GM23338 (cell line): Measurements from ENCODE around the gene REPIN1. TPM values are rescaled to one million over a fixed set of nuclear protein-coding genes. Genes with fewer than 3 reads are reported as not detected.

ENCODE experiments used
- ATAC-seq: fragments of 200-7000 bp; cut with Tn5 transposase; 3 replicates; pipeline ENCODE4 v1.9.1; 2020
- DNase-seq: peaks from one replicate; pipeline ENCODE4 v3.0.0-alpha.2; 2015; ENCODE audit warnings: low spot score
- H2AFZ ChIP-seq: fragments of 200-600 bp; sonication (generic); 2 replicates; pipeline ENCODE4 v1.8.0; 2016; ENCODE audit warnings: antibody characterized with exemption, mild to moderate bottlenecking, moderate library complexity
- H3F3A ChIP-seq: fragments of 200-600 bp; sonication (generic); replicated peaks from 2 replicates; pipeline ENCODE4 v1.8.0; 2017; ENCODE audit warnings: antibody characterized with exemption, mixed run types, low read depth
- H3K27ac ChIP-seq: fragments of 200-600 bp; sonication (generic); 2 replicates; pipeline ENCODE4 v1.6.1; 2016; ENCODE audit warnings: low read depth
- H3K27me3 ChIP-seq: fragments of 200-600 bp; sonication (generic); 2 replicates; pipeline ENCODE4 v1.8.0; 2016; ENCODE audit warnings: mild to moderate bottlenecking, mixed run types, moderate library complexity; ENCODE audit not compliant: insufficient read depth
- H3K36me3 ChIP-seq: fragments of 200-600 bp; sonication (generic); 2 replicates; pipeline ENCODE4 v1.8.0; 2016; ENCODE audit warnings: mild to moderate bottlenecking; ENCODE audit not compliant: insufficient read depth
- H3K4me1 ChIP-seq: fragments of 200-600 bp; sonication (generic); 2 replicates; pipeline ENCODE4 v1.8.0; 2016; ENCODE audit warnings: mild to moderate bottlenecking, moderate library complexity; ENCODE audit not compliant: insufficient read depth
- H3K4me2 ChIP-seq: fragments of 200-600 bp; sonication (generic); 2 replicates; pipeline ENCODE4 v1.7.1; 2017; ENCODE audit warnings: mixed run types
- H3K4me3 ChIP-seq: fragments of 200-600 bp; sonication (generic); 2 replicates; pipeline ENCODE4 v1.6.1; 2016; ENCODE audit warnings: mixed run types
- H3K79me2 ChIP-seq: fragments of 200-600 bp; sonication (generic); replicated peaks from 2 replicates; pipeline ENCODE4 v1.8.0; 2017; ENCODE audit warnings: mild to moderate bottlenecking; ENCODE audit not compliant: insufficient read depth
- H3K9me2 ChIP-seq: fragments of 200-600 bp; sonication (generic); 2 replicates; pipeline ENCODE4 v1.8.0; 2017; ENCODE audit not compliant: insufficient read depth
- H4K20me1 ChIP-seq: fragments of 200-600 bp; sonication (generic); replicated peaks from 2 replicates; pipeline ENCODE4 v1.8.0; 2017; ENCODE audit warnings: mild to moderate bottlenecking; ENCODE audit not compliant: insufficient read depth
- H3K27ac Mint-ChIP-seq: 2 replicates; pipeline ENCODE4 v1.8.0; 2020; ENCODE audit warnings: inconsistent platforms, mild to moderate bottlenecking, moderate library complexity, mixed read lengths
- H3K27me3 Mint-ChIP-seq: 3 replicates; pipeline ENCODE4 v1.8.0; 2022; ENCODE audit warnings: low read depth, mild to moderate bottlenecking, moderate library complexity, mixed read lengths, inconsistent platforms; ENCODE audit not compliant: insufficient read depth, poor library complexity
- H3K36me3 Mint-ChIP-seq: 3 replicates; pipeline ENCODE4 v1.8.0; 2021; ENCODE audit warnings: low read depth, mild to moderate bottlenecking, inconsistent platforms, moderate library complexity, mixed read lengths
- H3K4me1 Mint-ChIP-seq: 3 replicates; pipeline ENCODE4 v1.8.0; 2020; ENCODE audit warnings: mild to moderate bottlenecking, inconsistent platforms, mixed read lengths
- H3K4me3 Mint-ChIP-seq: 3 replicates; pipeline ENCODE4 v1.8.0; 2021; ENCODE audit warnings: moderate library complexity, mild to moderate bottlenecking, inconsistent platforms, mixed read lengths
- H3K9me3 Mint-ChIP-seq: 3 replicates; pipeline ENCODE4 v1.8.0; 2020; ENCODE audit warnings: moderate library complexity, mild to moderate bottlenecking, inconsistent platforms, mixed read lengths
- CREB1 ChIP-seq: fragments of 250-450 bp; sonication (Bioruptor Pico); IDR thresholded peaks from 2 replicates; pipeline ENCODE4 v1.5.0; 2020; ENCODE audit warnings: low read depth, mild to moderate bottlenecking, moderate library complexity
- EZH2 ChIP-seq: fragments of 200-600 bp; sonication (generic); IDR thresholded peaks from one replicate; pipeline ENCODE4 v1.8.0; 2017; ENCODE audit warnings: antibody characterized with exemption, mild to moderate bottlenecking, low read depth; ENCODE audit not compliant: unreplicated experiment
- EZH2phosphoT487 ChIP-seq: fragments of 200-600 bp; sonication (generic); IDR thresholded peaks from one replicate; pipeline ENCODE4 v1.8.1; 2018; ENCODE audit warnings: antibody characterized with exemption; ENCODE audit not compliant: unreplicated experiment
- JUNB ChIP-seq: IDR thresholded peaks from one replicate; pipeline ENCODE4 v1.6.1; 2016; ENCODE audit warnings: antibody characterized with exemption; ENCODE audit not compliant: unreplicated experiment
- NANOG ChIP-seq: IDR thresholded peaks from 2 replicates; pipeline ENCODE4 v1.6.1; 2016; ENCODE audit warnings: antibody characterized with exemption, borderline replicate concordance
- POLR2AphosphoS5 ChIP-seq: IDR thresholded peaks from 2 replicates; pipeline ENCODE4 v1.6.1; 2016; ENCODE audit warnings: antibody characterized with exemption, low read depth
- STAT1 ChIP-seq: IDR thresholded peaks from one replicate; pipeline ENCODE4 v1.6.1; 2016; ENCODE audit warnings: antibody characterized with exemption; ENCODE audit not compliant: unreplicated experiment
- ZNF114 ChIP-seq: fragments of 250-450 bp; sonication (Bioruptor Pico); IDR thresholded peaks from 2 replicates; pipeline ENCODE4 v1.5.0; 2020; ENCODE audit warnings: mild to moderate bottlenecking, moderate library complexity
- polyA plus RNA-seq: library from polyadenylated mRNA; unstranded; fragments of >200 nt; fragmentation: Nextera tagmentation; extraction: Ambion mirVana; gene quantifications from 2 replicates; pipeline ENCODE4 v1.2.1, GENCODE V29; 2016
- total RNA-seq: library from RNA; depleted of rRNA; stranded (reverse); fragments of >200 nt; shearing (Covaris generic); gene quantifications from 2 replicates; pipeline ENCODE4 v1.2.3, GENCODE V29; 2014
- TF ChIP-seq, protein P1 (sequence below): IDR thresholded peaks from 2 replicates; pipeline ENCODE4 v1.6.1; 2016; ENCODE audit warnings: antibody characterized with exemption
- TF ChIP-seq, protein P2 (sequence below), 2 experiments: fragments of 200-600 bp in 1 of 2; sonication (generic) in 1 of 2; conservative IDR thresholded peaks; 2 replicates each; pipeline versions ENCODE4 v1.5.1 to v1.6.1; 2016 to 2017; ENCODE audit warnings: antibody characterized with exemption in 2 of 2, low read depth in 2 of 2, mild to moderate bottlenecking in 2 of 2, moderate library complexity in 1 of 2
- TF ChIP-seq, protein P3 (sequence below): fragments of 250-450 bp; sonication (Bioruptor Pico); IDR thresholded peaks from 2 replicates; pipeline ENCODE4 v1.5.0; 2020; ENCODE audit warnings: mild to moderate bottlenecking, moderate library complexity

The REPIN1 gene
- total and polyA plus RNA-seq, 2 experiments from 2014 or later: 29.8 to 156 TPM

DNA sequence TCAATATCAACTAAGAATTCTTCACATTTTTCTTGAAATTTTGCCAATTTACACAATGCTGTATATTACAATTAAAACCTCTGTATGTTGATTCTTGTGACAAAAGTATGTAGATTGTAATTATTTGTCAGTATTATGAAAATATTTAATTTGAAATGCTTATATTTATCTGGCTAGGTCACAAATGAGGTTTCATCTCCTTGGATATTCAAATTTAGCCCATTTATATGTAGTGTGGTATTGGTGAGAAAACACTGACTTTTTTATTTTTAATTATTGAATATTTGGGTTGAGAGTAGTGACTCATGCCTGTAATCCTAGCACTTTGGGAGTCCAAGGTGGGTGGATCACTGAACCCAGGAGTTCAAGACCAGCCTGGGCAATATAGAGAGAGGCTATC lies 24.3 kb upstream of the REPIN1 start:
- Mint-ChIP-seq H3K4me3 (no peak overlapping the region), H3K27me3 (peaks cover 27% of the 10 kb centered on the region), H3K36me3 (peaks cover 23% of the 10 kb centered on the region), H3K4me1 (peaks cover 27% of the 10 kb centered on the region), H3K27ac (no peak overlapping the region), H3K9me3 (peaks cover 25% of the 10 kb centered on the region)
- ATAC-seq (no peak), DNase-seq (no peak)
- peaks cover 1% of the 10 kb centered on the region; the same call in 1 of the 2 replicates for H3K36me3 ChIP-seq
- peaks cover 27% of the 10 kb centered on the region for H3K4me1 ChIP-seq
- peaks cover 28% of the 10 kb centered on the region for H3K27me3 ChIP-seq
- H3K27ac ChIP-seq: no peak overlapping the region
- H3K9me2 ChIP-seq: no peaks in the 10 kb centered on the region
- H3K79me2 ChIP-seq: peaks cover 22% of the 10 kb centered on the region
- no peak overlapping the region for H2AFZ ChIP-seq
- no peaks in the 10 kb centered on the region; the same call in 1 of the 2 replicates for H4K20me1 ChIP-seq
- H3F3A ChIP-seq: 0 out of 2 replicates have a peak, but pooled peaks cover 7% of the 10 kb centered on the region
- no peak overlapping the region for H3K4me2 ChIP-seq
- H3K4me3 ChIP-seq: no peak overlapping the region
- no peak for TF ChIP-seq ZNF114 (CRISPR knock-in tag)
- TF ChIP-seq, protein P1, sequence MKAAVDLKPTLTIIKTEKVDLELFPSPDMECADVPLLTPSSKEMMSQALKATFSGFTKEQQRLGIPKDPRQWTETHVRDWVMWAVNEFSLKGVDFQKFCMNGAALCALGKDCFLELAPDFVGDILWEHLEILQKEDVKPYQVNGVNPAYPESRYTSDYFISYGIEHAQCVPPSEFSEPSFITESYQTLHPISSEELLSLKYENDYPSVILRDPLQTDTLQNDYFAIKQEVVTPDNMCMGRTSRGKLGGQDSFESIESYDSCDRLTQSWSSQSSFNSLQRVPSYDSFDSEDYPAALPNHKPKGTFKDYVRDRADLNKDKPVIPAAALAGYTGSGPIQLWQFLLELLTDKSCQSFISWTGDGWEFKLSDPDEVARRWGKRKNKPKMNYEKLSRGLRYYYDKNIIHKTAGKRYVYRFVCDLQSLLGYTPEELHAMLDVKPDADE: no peak
- TF ChIP-seq JUNB: no peak
- no peak for TF ChIP-seq POLR2AphosphoS5
- TF ChIP-seq EZH2: no peak
- TF ChIP-seq, protein P2, sequence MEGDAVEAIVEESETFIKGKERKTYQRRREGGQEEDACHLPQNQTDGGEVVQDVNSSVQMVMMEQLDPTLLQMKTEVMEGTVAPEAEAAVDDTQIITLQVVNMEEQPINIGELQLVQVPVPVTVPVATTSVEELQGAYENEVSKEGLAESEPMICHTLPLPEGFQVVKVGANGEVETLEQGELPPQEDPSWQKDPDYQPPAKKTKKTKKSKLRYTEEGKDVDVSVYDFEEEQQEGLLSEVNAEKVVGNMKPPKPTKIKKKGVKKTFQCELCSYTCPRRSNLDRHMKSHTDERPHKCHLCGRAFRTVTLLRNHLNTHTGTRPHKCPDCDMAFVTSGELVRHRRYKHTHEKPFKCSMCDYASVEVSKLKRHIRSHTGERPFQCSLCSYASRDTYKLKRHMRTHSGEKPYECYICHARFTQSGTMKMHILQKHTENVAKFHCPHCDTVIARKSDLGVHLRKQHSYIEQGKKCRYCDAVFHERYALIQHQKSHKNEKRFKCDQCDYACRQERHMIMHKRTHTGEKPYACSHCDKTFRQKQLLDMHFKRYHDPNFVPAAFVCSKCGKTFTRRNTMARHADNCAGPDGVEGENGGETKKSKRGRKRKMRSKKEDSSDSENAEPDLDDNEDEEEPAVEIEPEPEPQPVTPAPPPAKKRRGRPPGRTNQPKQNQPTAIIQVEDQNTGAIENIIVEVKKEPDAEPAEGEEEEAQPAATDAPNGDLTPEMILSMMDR (conservative IDR thresholded peaks at IDR 0.05; ENCODE audit: low read depth in 2 of 2): no peak
- TF ChIP-seq EZH2phosphoT487: no peak
- no peak for TF ChIP-seq CREB1 (CRISPR knock-in tag)
- TF ChIP-seq NANOG: no peak
- no peak for TF ChIP-seq STAT1
- TF ChIP-seq, protein P3, sequence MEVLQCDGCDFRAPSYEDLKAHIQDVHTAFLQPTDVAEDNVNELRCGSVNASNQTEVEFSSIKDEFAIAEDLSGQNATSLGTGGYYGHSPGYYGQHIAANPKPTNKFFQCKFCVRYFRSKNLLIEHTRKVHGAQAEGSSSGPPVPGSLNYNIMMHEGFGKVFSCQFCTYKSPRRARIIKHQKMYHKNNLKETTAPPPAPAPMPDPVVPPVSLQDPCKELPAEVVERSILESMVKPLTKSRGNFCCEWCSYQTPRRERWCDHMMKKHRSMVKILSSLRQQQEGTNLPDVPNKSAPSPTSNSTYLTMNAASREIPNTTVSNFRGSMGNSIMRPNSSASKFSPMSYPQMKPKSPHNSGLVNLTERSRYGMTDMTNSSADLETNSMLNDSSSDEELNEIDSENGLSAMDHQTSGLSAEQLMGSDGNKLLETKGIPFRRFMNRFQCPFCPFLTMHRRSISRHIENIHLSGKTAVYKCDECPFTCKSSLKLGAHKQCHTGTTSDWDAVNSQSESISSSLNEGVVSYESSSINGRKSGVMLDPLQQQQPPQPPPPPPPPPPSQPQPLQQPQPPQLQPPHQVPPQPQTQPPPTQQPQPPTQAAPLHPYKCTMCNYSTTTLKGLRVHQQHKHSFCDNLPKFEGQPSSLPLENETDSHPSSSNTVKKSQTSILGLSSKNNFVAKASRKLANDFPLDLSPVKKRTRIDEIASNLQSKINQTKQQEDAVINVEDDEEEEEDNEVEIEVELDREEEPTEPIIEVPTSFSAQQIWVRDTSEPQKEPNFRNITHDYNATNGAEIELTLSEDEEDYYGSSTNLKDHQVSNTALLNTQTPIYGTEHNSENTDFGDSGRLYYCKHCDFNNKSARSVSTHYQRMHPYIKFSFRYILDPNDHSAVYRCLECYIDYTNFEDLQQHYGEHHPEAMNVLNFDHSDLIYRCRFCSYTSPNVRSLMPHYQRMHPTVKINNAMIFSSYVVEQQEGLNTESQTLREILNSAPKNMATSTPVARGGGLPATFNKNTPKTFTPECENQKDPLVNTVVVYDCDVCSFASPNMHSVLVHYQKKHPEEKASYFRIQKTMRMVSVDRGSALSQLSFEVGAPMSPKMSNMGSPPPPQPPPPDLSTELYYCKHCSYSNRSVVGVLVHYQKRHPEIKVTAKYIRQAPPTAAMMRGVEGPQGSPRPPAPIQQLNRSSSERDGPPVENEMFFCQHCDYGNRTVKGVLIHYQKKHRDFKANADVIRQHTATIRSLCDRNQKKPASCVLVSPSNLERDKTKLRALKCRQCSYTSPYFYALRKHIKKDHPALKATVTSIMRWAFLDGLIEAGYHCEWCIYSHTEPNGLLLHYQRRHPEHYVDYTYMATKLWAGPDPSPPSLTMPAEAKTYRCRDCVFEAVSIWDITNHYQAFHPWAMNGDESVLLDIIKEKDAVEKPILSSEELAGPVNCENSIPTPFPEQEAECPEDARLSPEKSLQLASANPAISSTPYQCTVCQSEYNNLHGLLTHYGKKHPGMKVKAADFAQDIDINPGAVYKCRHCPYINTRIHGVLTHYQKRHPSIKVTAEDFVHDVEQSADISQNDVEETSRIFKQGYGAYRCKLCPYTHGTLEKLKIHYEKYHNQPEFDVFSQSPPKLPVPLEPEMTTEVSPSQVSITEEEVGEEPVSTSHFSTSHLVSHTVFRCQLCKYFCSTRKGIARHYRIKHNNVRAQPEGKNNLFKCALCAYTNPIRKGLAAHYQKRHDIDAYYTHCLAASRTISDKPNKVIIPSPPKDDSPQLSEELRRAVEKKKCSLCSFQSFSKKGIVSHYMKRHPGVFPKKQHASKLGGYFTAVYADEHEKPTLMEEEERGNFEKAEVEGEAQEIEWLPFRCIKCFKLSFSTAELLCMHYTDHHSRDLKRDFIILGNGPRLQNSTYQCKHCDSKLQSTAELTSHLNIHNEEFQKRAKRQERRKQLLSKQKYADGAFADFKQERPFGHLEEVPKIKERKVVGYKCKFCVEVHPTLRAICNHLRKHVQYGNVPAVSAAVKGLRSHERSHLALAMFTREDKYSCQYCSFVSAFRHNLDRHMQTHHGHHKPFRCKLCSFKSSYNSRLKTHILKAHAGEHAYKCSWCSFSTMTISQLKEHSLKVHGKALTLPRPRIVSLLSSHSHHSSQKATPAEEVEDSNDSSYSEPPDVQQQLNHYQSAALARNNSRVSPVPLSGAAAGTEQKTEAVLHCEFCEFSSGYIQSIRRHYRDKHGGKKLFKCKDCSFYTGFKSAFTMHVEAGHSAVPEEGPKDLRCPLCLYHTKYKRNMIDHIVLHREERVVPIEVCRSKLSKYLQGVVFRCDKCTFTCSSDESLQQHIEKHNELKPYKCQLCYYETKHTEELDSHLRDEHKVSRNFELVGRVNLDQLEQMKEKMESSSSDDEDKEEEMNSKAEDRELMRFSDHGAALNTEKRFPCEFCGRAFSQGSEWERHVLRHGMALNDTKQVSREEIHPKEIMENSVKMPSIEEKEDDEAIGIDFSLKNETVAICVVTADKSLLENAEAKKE: no peak
